Measurements from ENCODE around the gene SMARCA2.

The SMARCA2 gene

DNA sequence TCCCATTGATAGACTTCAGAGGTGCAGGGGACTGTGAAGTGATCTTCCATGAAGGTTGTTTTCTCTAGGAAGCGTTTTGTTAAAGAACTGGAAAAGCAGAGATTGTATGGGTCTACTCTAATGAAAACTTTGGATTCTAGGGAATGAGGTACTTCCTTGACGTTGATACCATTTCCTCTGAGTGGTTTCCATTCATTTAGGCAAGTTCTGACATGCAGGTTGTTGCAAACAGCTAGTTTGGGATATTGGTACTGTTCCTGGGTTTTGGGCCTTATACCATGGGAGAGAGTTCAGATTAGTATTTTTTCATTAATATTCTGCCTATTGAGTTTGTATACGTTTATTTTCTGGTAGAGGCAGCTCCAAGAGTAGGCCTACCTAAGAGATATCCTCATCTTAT is 25.7 kb downstream of the SMARCA2 start:
- DNase-seq (ENCODE audit: low spot score): no peak

DNA sequence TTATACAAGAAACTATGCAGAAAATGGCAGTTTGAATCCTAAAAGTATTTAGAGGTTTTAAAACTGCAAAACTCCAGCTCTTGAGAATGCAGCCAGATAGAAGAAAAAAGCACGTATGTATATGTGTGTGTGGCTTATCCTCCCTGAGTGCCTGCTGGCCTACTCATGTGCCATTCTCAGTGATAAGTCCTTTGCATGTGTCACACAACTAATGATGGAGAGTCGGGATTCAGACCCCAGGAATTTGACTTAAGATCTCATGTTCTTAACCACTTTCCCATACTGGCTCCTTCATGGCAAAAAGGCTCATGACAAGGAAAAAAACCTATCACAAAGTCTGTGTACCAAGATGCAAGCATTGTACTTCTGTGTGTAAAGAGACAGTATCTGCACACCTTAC is 26.6 kb downstream of the SMARCA2 start:
- no peak for DNase-seq (ENCODE audit: low spot score)

- no peak for DNase-seq (ENCODE audit: low spot score)
These were observed 28.1 kb downstream of the SMARCA2 start for GRCh38 chr9:2043243-2043642.

GRCh38 chr9:2043881-2044462 is 28.8 kb downstream of the SMARCA2 start:
- DNase-seq (ENCODE audit: low spot score): no peak

GRCh38 chr9:2047144-2047671 is 32.1 kb downstream of the SMARCA2 start:
- DNase-seq (ENCODE audit: low spot score): no peak

GRCh38 chr9:2047916-2048315 is 32.8 kb downstream of the SMARCA2 start:
- DNase-seq (ENCODE audit: low spot score): no peak

DNA sequence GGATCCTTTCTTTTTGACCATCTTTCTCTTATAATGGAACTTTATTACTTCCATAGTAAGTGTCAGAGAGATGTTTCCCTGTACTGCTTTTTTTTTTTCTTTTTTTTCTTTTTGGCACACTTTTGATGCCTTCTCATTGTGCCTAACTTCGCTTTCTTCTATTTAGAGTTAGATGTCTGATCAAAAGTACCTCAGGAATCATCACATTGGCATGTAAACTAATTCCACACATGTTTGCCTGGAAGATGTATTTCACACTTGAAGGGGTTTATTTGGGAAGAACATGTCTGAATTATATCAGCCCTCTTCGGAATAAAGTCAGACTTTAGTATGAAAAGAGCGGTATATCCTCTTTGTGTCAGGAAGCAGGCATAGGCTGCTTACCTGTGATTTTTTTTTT is 35.1 kb downstream of the SMARCA2 start:
- no peak for DNase-seq (ENCODE audit: low spot score)

DNA sequence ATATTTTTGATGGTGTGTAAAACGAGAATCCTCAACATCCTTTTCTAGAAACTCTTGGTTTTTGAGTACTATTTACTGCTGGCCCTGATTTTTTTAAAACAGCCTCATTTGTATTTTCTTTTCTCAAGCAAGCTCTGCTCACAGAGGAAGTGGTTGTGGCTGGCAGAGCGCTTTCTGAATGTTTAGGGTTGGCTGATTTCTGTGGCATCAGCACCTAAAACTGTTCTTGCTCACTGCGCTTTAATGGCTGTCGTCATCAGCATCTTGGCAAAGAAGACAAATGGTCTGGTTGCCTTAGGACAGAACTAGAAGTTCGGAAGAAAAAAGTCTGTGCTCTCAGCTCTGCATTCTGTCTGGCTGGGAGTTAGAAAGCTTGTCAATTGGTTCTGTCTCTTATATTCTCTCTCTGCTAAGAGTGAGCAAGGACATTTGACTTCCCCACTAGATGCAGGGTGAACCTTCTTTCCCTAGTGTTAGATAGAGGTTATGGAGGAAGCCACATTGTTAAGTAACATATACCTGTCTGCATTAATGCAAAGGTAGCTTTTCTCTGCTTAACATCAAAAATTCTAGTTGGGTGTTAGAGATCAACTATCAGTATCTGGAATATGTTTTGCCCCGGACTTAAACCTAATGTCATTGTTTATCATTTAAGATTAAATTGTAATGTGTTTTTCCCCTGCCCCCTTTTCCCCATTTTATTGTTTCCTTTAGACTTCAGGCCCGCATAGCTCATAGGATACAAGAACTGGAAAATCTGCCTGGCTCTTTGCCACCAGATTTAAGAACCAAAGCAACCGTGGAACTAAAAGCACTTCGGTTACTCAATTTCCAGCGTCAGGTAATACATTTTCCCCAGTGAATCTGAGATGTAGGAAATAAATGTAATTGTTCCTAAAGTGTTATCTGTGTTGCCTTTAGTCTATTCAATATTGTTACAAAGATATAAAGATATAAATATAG is 39.0 kb downstream of the SMARCA2 start:
- no peak for DNase-seq (ENCODE audit: low spot score)

DNA sequence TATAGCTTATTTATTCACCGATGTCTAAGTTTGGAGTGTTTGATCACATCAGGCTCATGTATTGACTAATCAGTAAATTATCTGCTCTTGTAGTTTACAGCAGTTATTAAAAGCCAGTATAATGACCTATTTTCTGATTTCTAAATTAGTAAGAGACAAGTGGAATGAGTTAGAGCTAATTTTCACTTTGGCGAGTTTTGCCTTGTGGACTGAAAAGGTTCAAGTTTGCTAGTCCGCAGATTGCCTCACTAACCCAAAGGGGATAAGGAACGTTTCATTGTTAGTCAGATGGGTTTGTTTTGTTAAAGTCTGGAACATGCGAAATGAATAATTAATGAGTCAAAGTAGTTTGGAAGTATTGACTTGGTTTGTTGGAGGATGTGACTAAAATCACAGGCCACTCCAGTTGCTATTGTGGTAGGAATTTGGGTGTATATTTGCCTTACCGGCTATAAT is 40.1 kb downstream of the SMARCA2 start:
- no peak for DNase-seq (ENCODE audit: low spot score)

- DNase-seq (ENCODE audit: low spot score): no peak
These were observed 44.3 kb downstream of the SMARCA2 start for GRCh38 chr9:2059274-2059929.

DNA sequence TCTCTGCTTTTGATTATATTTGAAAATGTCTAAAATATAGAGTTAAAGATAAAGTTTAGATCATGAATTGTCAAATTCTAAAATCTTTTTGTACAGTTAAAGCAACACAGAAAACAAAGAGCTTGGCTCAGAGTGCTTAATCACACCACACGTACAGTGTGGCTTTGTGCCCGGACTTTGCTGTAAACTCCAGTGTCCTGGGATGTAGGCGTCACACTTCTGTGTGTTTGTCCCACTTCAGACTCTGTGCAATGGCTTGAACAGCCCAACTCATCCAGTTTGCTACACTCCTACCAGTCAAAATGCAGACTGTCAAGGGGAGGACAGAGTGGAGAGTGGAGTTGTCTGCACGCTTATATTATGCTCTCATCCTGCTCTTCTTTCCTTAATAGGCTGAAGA is 45.3 kb downstream of the SMARCA2 start:
- no peak for DNase-seq (ENCODE audit: low spot score)

GRCh38 chr9:2065704-2066103 is 50.6 kb downstream of the SMARCA2 start:
- no peak for DNase-seq (ENCODE audit: low spot score)

- DNase-seq (ENCODE audit: low spot score): no peak
These were observed 51.4 kb downstream of the SMARCA2 start for GRCh38 chr9:2066312-2067273.

GRCh38 chr9:2072752-2073405 is 57.7 kb downstream of the SMARCA2 start:
- DNase-seq (ENCODE audit: low spot score): no peak

DNA sequence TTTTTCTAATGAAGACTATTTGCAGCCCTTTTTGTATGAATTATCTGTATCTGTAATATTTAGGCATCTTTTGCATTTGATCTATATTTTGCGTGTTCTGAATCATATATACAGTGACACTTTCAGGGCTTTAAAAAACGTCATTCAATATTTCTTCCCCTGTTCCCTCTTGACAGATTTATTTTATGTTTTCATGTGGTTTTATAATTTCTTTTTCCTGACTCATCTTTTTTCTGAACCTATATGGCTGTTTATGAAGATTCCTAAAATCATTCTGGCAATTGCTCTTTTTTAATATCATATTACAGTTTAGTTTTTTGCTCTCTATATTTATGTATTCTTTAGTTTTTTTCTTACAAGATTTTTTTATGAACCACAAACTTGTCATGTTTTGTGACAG is 67.6 kb downstream of the SMARCA2 start:
- DNase-seq (ENCODE audit: low spot score): no peak

DNA sequence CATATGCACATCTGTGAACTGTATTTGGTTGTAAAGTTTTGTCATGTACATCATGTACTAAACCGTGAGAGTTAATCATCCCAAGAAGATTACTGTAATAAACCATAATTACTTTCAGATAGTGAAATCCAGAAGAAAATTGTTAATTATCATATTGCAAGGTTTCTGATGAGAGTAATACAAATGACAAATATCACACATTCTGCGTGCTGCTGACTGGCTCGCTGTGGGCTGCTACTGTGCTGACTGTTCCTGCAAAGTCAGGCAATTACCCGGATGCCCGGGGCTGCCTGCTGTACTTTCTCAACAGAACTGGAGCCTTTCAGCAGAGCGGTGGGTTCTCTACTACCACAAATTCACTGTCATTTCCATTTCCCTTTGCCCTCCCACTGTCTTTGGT is 68.3 kb downstream of the SMARCA2 start:
- no peak for DNase-seq (ENCODE audit: low spot score)

DNA sequence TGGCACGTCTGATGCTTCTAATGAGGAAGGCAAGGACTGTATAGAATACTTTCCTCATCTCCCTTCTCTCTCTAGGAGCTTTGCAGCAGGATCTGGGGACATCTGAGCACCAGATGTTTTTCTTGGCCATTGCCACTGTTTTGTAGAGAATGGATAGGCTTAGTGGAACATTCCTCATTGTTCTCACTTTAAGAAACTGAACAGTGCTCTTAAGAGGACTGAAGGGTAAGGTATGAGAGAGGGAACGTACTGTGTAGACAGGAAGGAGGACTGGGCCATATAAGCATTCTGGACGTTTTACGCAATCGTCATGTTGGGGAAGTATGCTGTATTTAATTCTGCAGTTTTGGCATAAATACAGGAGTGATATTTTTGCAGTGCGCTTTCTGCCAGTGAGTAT is 70.6 kb downstream of the SMARCA2 start:
- no peak for DNase-seq (ENCODE audit: low spot score)

DNA sequence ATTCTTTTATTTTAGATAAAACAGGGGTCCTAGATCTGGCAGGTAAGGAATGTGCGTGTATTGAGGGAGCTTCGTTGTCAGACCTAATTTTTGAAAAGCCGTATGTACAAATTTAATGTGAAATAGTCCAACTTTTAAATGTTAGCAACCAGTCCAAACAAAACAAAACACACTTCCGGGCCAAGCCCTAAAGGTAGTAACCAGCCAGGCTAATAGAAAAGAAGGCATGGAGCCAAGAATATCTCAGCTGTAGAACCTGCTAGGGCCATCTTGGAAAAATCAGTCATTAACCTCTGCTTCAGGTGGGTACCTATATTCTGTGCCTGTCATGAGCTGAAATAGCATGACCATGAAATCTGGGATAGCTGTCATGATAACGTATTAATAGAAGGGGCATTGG is 71.0 kb downstream of the SMARCA2 start:
- no peak for DNase-seq (ENCODE audit: low spot score)

DNA sequence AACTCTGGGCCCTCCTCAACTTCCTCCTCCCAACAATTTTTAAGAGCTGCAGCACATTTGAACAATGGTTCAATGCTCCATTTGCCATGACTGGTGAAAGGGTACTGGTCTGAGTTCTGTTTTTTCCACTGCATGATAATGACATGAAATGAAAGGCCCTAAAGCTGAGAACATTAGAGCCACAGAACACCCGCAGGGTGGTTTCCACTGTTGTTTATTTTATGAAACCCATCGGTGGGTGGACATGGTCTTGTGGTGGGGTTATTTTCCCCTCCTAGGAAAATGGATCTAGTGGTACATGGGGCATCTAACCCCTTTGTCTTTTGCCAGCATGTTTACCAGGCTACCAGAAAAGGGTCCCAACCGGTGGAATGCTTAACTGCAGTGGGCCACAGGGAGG is 71.8 kb downstream of the SMARCA2 start:
- DNase-seq (ENCODE audit: low spot score): no peak

GRCh38 chr9:2087500-2088313 is 72.6 kb downstream of the SMARCA2 start:
- peak; percentile 68 for DNase-seq (ENCODE audit: low spot score)

Measured in hematopoietic multipotent progenitor cell treated with erythropoietin and hydrocortisone succinate and interleukin-3 and kit ligand, for 15 days (in vitro differentiated cells).